Activated CD8-positive, alpha-beta T cell treated with anti-CD3 and anti-CD28 coated beads for 36 hours (primary cell): Measurements from ENCODE around the gene SERBP1. TPM values are rescaled to one million over a fixed set of nuclear protein-coding genes. Genes with fewer than 3 reads are reported as not detected.

Experiments
- ATAC-seq: fragments of 200-7000 bp; cut with Tn5 transposase; one replicate; pipeline ENCODE4 v1.10.0; 2021; ENCODE audit warnings: mild to moderate bottlenecking, moderate library complexity
- CTCF ChIA-PET: fragments of 350-600 bp; sonication (Branson Sonifier 250); formaldehyde crosslinking; loops from one replicate; lab custom pipeline; 2021; ENCODE audit warnings: antibody characterized with exemption; lab: Charles Lee
- POLR2A ChIA-PET: fragments of 350-600 bp; sonication (Branson Sonifier 250); formaldehyde crosslinking; loops from one replicate; lab custom pipeline; 2021; ENCODE audit warnings: antibody characterized with exemption; lab: Charles Lee
- DNase-seq: peaks from one replicate; pipeline ENCODE4 v3.0.0-alpha.2; 2020
- H3K27ac Mint-ChIP-seq: one replicate; pipeline ENCODE4 v1.8.0; 2021; ENCODE audit warnings: mild to moderate bottlenecking, mixed read lengths
- H3K27me3 Mint-ChIP-seq: one replicate; pipeline ENCODE4 v1.8.0; 2021; ENCODE audit warnings: mixed read lengths
- H3K36me3 Mint-ChIP-seq: one replicate; pipeline ENCODE4 v1.8.0; 2021; ENCODE audit warnings: low read depth, mixed read lengths
- H3K4me1 Mint-ChIP-seq: one replicate; pipeline ENCODE4 v1.8.0; 2021; ENCODE audit warnings: low read depth, mixed read lengths
- H3K4me3 Mint-ChIP-seq: one replicate; pipeline ENCODE4 v1.8.0; 2021; ENCODE audit warnings: mild to moderate bottlenecking, moderate library complexity, mixed read lengths
- H3K9me3 Mint-ChIP-seq: one replicate; pipeline ENCODE4 v1.8.0; 2021; ENCODE audit warnings: mixed read lengths
- CTCF ChIP-seq: fragments of 200-600 bp; IDR thresholded peaks from one replicate; pipeline ENCODE4 v1.8.0; 2022; ENCODE audit warnings: antibody characterized with exemption, mild to moderate bottlenecking
- intact Hi-C: fragments of 100-400 bp; cut with micrococcal nuclease; formaldehyde crosslinking; loops from one replicate; pipeline ENCODE4 v1.10.0; 2022
- total RNA-seq, 2 experiments: library from RNA; stranded (reverse); gene quantifications; one replicate each; pipeline ENCODE4 v1.2.3, GENCODE V29; 2021

Gene SERBP1
- total RNA-seq, 2 experiments from 2014 or later, result 476 to 491 TPM

- ATAC-seq (no peak), DNase-seq (no peak)
- Mint-ChIP-seq H3K9me3 (no peaks in the 10 kb centered on the region), H3K36me3 (peaks cover 59% of the 10 kb centered on the region), H3K27ac (no peak overlapping the region), H3K27me3 (no peaks in the 10 kb centered on the region), H3K4me1 (peaks cover 3% of the 10 kb centered on the region), H3K4me3 (no peak overlapping the region)
- intact Hi-C loops, result no loop called here
- CTCF ChIA-PET, result interaction anchor here (2.1 kb wide), 1 partner anchor 161 kb away, joined by 6 read pairs; no protein-coding TSS in a partner anchor
- POLR2A ChIA-PET, result no interaction called here
- no peak for TF ChIP-seq CTCF
These were observed 57.3 kb downstream of the SERBP1 start for GRCh38 chr1:67372898-67373297.

GRCh38 chr1:67372136-67372535 lies 58.1 kb downstream of the SERBP1 start:
- no peaks in the 10 kb centered on the region for H3K4me1 Mint-ChIP-seq
- H3K27ac Mint-ChIP-seq, result no peak overlapping the region
- H3K36me3 Mint-ChIP-seq, result peaks cover 59% of the 10 kb centered on the region
- DNase-seq (no peak), ATAC-seq (no peak)
- CTCF ChIA-PET, result no interaction called here
- H3K4me3 Mint-ChIP-seq, result no peak overlapping the region
- POLR2A ChIA-PET, result interaction anchor here (0.6 to 1.0 kb wide), 2 partner anchors 13 to 60 kb away, joined by 3 to 4 read pairs; no protein-coding TSS in a partner anchor
- H3K27me3 Mint-ChIP-seq, result no peaks in the 10 kb centered on the region
- no peaks in the 10 kb centered on the region for H3K9me3 Mint-ChIP-seq
- no peak for TF ChIP-seq CTCF
- intact Hi-C loops, result no loop called here

- no peaks in the 10 kb centered on the region for H3K9me3 Mint-ChIP-seq
- no peak for TF ChIP-seq CTCF
- ChIA-PET CTCF (no interaction called here), POLR2A (interaction anchor here (0.6 to 1.5 kb wide), 5 partner anchors 13 to 61 kb away, joined by 3 to 6 read pairs (median 3); no protein-coding TSS in a partner anchor)
- DNase-seq (no peak), ATAC-seq (no peak)
- no peaks in the 10 kb centered on the region for H3K27me3 Mint-ChIP-seq
- intact Hi-C loops, result no loop called here
- no peak overlapping the region for H3K4me3 Mint-ChIP-seq
- no peak overlapping the region for H3K27ac Mint-ChIP-seq
- H3K36me3 Mint-ChIP-seq, result peaks cover 57% of the 10 kb centered on the region
- H3K4me1 Mint-ChIP-seq, result no peaks in the 10 kb centered on the region
These were observed 58.5 kb downstream of the SERBP1 start for GRCh38 chr1:67371681-67372080.

GRCh38 chr1:67371043-67371442 lies 59.2 kb downstream of the SERBP1 start:
- Mint-ChIP-seq H3K4me3 (no peak overlapping the region), H3K4me1 (no peaks in the 10 kb centered on the region), H3K9me3 (no peaks in the 10 kb centered on the region), H3K27me3 (no peaks in the 10 kb centered on the region), H3K36me3 (peaks cover 53% of the 10 kb centered on the region), H3K27ac (no peak overlapping the region)
- no peak for ATAC-seq
- no peak for TF ChIP-seq CTCF
- no peak for DNase-seq
- intact Hi-C loops, result no loop called here
- CTCF ChIA-PET, result no interaction called here
- POLR2A ChIA-PET, result interaction anchor here (0.6 to 1.5 kb wide), 3 partner anchors 15 to 61 kb away, joined by 3 to 6 read pairs (median 3); no protein-coding TSS in a partner anchor

GRCh38 chr1:67368046-67368514 lies 62.1 kb downstream of the SERBP1 start:
- Mint-ChIP-seq H3K27ac (no peak overlapping the region), H3K9me3 (no peaks in the 10 kb centered on the region), H3K27me3 (no peaks in the 10 kb centered on the region), H3K4me3 (no peak overlapping the region), H3K4me1 (peaks cover 10% of the 10 kb centered on the region), H3K36me3 (peaks cover 51% of the 10 kb centered on the region)
- POLR2A ChIA-PET, result interaction anchor here (0.6 to 1.5 kb wide), 2 partner anchors 18 to 66 kb away, joined by 3 to 4 read pairs; no protein-coding TSS in a partner anchor
- TF ChIP-seq CTCF, result no peak
- ATAC-seq (no peak), DNase-seq (no peak)
- intact Hi-C loops, result no loop called here
- CTCF ChIA-PET, result interaction anchor here (1.1 to 1.2 kb wide), 2 partner anchors 8 to 20 kb away, joined by 3 to 6 read pairs; no protein-coding TSS in a partner anchor
